Ectodermal cell (in vitro differentiated cells): ENCODE results near the gene ATP13A1.

Experiments used
- H3K27ac ChIP-seq: 2 replicates; pipeline ENCODE4 v1.7.0; 2013; ENCODE audit warnings: mild to moderate bottlenecking, low read depth, low read length; ENCODE audit not compliant: insufficient read depth, poor library complexity, severe bottlenecking
- H3K27me3 ChIP-seq: 2 replicates; pipeline ENCODE4 v1.7.0; 2013; ENCODE audit warnings: mild to moderate bottlenecking, low read length; ENCODE audit not compliant: insufficient read depth, control insufficient read depth, poor library complexity, severe bottlenecking
- H3K36me3 ChIP-seq: one replicate; pipeline ENCODE4 v1.7.0; 2013; ENCODE audit warnings: low read length; ENCODE audit not compliant: control insufficient read depth, insufficient read depth
- H3K4me1 ChIP-seq: one replicate; pipeline ENCODE4 v1.7.0; 2013; ENCODE audit warnings: low read length; ENCODE audit not compliant: control insufficient read depth, insufficient read depth
- H3K4me3 ChIP-seq: 2 replicates; pipeline ENCODE4 v1.7.0; 2013; ENCODE audit warnings: low read depth, low read length, control low read depth; ENCODE audit not compliant: insufficient read depth
- H3K9me3 ChIP-seq: 2 replicates; pipeline ENCODE4 v1.7.0; 2013; ENCODE audit warnings: mild to moderate bottlenecking, low read length, moderate library complexity; ENCODE audit not compliant: control insufficient read depth
- WGBS, 2 experiments: methylation state at CpG; one replicate each; pipeline ENCODE4 v1.1.7; 2013; ENCODE audit warnings: missing lambda C conversion rate in 2 of 2; 5-methylcytosine and 5-hydroxymethylcytosine counted together

The ATP13A1 gene

DNA sequence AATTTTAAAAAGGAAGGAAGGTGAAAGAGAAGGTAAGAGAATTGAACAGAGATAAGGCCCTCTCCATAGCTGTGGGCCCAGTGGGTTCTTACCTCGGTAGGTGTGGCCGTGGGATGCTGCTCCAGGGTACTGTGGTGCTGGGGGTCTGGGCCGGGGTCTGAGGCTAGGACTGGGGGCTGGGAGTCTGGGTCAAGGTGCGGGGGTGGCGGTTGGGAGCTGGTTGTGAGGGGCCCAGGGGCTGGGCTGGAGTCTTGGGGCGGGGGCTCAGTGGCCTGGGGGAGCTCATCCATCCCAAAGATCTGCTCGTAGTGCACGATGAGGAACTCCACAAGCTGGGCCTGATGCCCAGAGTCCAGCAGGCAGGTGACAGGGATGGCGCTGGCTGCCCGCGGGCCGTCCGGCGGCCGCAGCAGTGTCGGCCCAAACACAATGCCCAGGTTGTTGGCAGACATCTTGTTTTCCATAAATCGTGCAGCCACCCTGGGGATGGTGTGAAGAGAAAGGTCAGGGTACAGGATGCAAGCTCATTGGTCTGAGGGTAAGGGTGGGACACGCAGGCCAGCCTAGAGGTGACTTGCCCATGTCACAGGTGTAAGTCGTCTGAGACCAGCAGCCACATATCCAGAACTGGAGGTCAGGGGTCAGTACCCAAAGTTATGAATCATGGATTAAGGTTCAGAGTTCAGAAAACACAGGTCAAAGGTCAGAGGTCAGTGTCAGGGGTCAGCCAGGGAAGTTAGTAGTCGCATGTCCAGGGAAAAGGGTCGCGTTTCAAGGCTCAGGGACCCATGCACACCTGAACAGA is 29.6 kb downstream of the ATP13A1 start:
- no peak overlapping the region for H3K4me3 ChIP-seq
- no peaks in the 10 kb centered on the region for H3K4me1 ChIP-seq
- no peaks in the 10 kb centered on the region for H3K27me3 ChIP-seq
- H3K36me3 ChIP-seq = no peaks in the 10 kb centered on the region
- WGBS, 2 experiments = 94 to 95% methylated on average over 22 of the region's 22 CpGs
- no peak overlapping the region for H3K27ac ChIP-seq
- H3K9me3 ChIP-seq = no peaks in the 10 kb centered on the region

- 85 to 89% methylated on average over 5 of the region's 5 CpGs for WGBS, 2 experiments
- Histone ChIP-seq H3K4me3 (no peak overlapping the region), H3K9me3 (no peaks in the 10 kb centered on the region), H3K27ac (no peak overlapping the region), H3K36me3 (no peaks in the 10 kb centered on the region), H3K4me1 (no peaks in the 10 kb centered on the region), H3K27me3 (no peaks in the 10 kb centered on the region)
Measured at GRCh38 chr19:19632661-19633060, 30.8 kb downstream of the ATP13A1 start.

GRCh38 chr19:19631346-19631745 is 32.1 kb downstream of the ATP13A1 start:
- no peak overlapping the region for H3K27ac ChIP-seq
- 92 to 95% methylated on average over 7 of the region's 7 CpGs for WGBS, 2 experiments
- no peaks in the 10 kb centered on the region for H3K36me3 ChIP-seq

GRCh38 chr19:19630426-19630825 is 33.0 kb downstream of the ATP13A1 start:
- Histone ChIP-seq H3K36me3 (no peaks in the 10 kb centered on the region), H3K9me3 (no peaks in the 10 kb centered on the region), H3K27ac (no peak overlapping the region), H3K4me3 (no peak overlapping the region), H3K27me3 (no peaks in the 10 kb centered on the region), H3K4me1 (peaks cover 12% of the 10 kb centered on the region)
- WGBS, 2 experiments = 92 to 96% methylated on average over 2 of the region's 2 CpGs

More at GRCh38 chr19:19631346-19631745, 32.1 kb downstream of the ATP13A1 start:
- no peak overlapping the region for H3K4me3 ChIP-seq
- peaks cover 9% of the 10 kb centered on the region for H3K4me1 ChIP-seq
- H3K27me3 ChIP-seq = no peaks in the 10 kb centered on the region
- H3K9me3 ChIP-seq = no peaks in the 10 kb centered on the region

DNA sequence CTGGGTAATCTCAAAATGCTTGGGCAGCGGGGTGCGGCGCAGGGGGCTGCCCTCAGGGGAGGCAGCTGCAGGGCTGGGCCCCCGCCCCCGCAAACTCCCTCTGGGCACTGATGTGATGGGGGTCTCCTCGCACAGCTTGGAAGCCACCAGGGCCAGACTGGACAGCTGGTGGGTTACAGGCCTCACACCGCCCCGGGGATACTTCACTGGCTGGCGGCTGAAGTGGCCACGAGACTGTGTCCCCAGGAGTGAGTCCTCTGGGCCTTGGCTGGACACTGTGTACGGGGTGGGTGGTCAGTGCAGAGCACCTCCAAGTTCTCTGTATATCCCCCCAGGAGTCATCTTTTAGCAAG is 33.4 kb downstream of the ATP13A1 start:
- WGBS, 2 experiments = 96 to 98% methylated on average over 11 of the region's 11 CpGs
- no peaks in the 10 kb centered on the region for H3K36me3 ChIP-seq
- H3K4me1 ChIP-seq = peaks cover 12% of the 10 kb centered on the region
- no peaks in the 10 kb centered on the region for H3K27me3 ChIP-seq
- H3K27ac ChIP-seq = no peak overlapping the region
- no peak overlapping the region for H3K4me3 ChIP-seq
- no peaks in the 10 kb centered on the region for H3K9me3 ChIP-seq

DNA sequence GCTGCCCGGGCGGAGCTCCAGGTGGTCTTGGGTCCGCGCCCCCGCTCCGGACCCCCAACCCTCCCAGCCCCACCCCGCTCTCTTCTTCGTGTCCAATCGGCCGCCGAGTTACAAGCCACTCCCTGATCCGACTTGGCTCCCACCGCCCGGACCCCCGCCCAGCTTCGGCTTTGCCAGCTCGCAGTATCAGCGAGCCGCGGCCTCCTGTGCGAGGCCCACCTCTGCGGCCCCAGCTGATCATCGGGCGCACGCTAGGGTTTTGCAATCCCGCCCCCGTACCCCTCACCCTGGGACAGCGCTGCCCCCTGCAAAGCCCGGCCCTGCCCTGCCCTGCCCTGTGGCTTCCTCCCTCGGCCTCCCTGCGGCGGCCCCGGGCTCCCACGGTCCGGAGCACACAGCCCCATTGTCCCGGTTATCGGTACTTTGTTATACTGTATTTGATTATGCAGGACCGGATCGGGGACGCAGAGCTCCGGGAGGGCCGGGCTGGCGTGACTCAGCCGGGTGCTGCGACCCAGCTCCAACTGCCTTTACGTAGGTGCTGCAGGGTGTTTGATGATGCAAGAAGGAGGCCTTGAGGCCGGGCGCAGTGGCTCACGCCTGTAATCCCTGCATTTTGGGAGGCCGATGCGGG is 34.9 kb downstream of the ATP13A1 start:
- Histone ChIP-seq H3K27ac (peak overlapping the region; percentile 20), H3K4me3 (peak overlapping the region; percentile 73)
- WGBS, 2 experiments = 8% methylated on average over 51 of the region's 51 CpGs

DNA sequence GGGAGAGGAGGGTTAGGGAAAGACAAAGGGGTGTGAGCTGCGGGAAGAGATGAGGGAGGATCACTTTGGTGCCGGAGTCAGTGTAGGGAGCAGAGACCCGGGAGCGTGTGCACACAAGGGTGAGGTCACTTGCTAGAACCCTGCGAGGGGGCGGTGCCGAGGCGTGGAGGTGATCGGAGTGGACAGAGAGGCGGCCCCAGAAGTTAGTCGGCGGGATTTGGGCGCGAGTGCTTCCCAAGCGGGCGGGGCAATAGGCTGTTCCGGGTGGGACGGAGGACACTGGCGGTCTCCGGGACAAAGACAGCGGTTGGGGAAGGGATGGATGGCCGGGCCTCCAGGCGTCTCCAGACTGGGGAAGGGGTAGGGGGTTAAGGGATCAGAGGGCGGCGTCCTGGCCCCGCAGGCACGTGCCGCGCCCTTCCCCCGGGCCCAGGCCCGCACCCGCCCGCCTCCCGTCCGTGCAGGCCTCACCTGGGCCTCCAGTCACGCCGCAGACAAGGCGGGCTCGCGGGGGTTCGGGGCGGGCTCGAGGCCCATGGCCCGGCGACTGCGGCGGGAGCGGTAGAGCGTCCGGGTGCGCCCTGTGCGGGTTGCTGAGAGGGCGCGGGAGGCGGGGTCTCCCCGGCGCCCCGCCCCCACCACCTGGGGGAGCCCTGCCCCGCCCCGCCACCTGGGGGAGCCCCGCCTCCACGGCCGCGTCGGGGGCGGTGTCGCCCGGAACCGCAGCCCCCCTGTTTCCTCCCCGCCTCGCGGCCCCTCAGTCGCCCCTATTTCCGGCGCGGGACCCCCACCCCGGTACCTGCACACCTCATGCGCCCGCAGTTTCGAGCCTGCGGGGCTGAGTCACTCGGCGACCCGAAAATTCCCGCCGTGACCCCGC is 35.6 kb downstream of the ATP13A1 start, which contains the start of gene LPAR2:
LPAR2 (minus strand) TSS at position 600 of the 880 bp plus-strand sequence. CDS start 945 bp downstream, outside the sequence.
- no peaks in the 10 kb centered on the region for H3K9me3 ChIP-seq
- no peaks in the 10 kb centered on the region for H3K27me3 ChIP-seq
- peaks cover 16% of the 10 kb centered on the region for H3K36me3 ChIP-seq
- H3K27ac ChIP-seq = peak within 1 kb of the TSS; percentile 20
- WGBS, 2 experiments = 0 to 1% methylated on average over 87 of the region's 87 CpGs
- H3K4me3 ChIP-seq = peak within 1 kb of the TSS; percentile 73
- peaks cover 12% of the 10 kb centered on the region for H3K4me1 ChIP-seq

More for the DNA sequence above, 34.9 kb downstream of the ATP13A1 start:
- Histone ChIP-seq H3K27me3 (no peaks in the 10 kb centered on the region), H3K4me1 (peaks cover 12% of the 10 kb centered on the region), H3K36me3 (peaks cover 11% of the 10 kb centered on the region), H3K9me3 (no peaks in the 10 kb centered on the region)

GRCh38 chr19:19626516-19627472 is 36.7 kb downstream of the ATP13A1 start:
- Histone ChIP-seq H3K27me3 (no peaks in the 10 kb centered on the region), H3K36me3 (peaks cover 23% of the 10 kb centered on the region), H3K4me3 (peak overlapping the region; percentile 73), H3K9me3 (no peaks in the 10 kb centered on the region), H3K27ac (no peak overlapping the region), H3K4me1 (peaks cover 12% of the 10 kb centered on the region)
- WGBS, 2 experiments = 93% methylated on average over 48 of the region's 48 CpGs

- peaks cover 23% of the 10 kb centered on the region for H3K36me3 ChIP-seq
- no peak overlapping the region for H3K4me3 ChIP-seq
- H3K27ac ChIP-seq = no peak overlapping the region
- H3K9me3 ChIP-seq = no peaks in the 10 kb centered on the region
- WGBS, 2 experiments = 94 to 97% methylated on average over 19 of the region's 19 CpGs
- H3K4me1 ChIP-seq = peaks cover 12% of the 10 kb centered on the region
- no peaks in the 10 kb centered on the region for H3K27me3 ChIP-seq
Measured at GRCh38 chr19:19624032-19624570, 39.4 kb downstream of the ATP13A1 start.
